Karpas-422 (cell line): ENCODE measurements around the gene RXFP3. TPM values are rescaled to one million over a fixed set of nuclear protein-coding genes. Genes with fewer than 3 reads are reported as not detected.
"Not testable (repeated sequence)": the region's sequence is repeated elsewhere in the genome, so short reads cannot be mapped to it uniquely, and the experiment has no call there.

Source experiments
- DNase-seq: peaks from one replicate; pipeline ENCODE4 v3.0.0-alpha.2; 2015
- H2AFZ ChIP-seq: fragments of 200-600 bp; sonication (generic); 2 replicates; pipeline ENCODE4 v1.6.1; 2014; ENCODE audit warnings: antibody characterized with exemption, low read length, mixed read lengths
- H3K27ac ChIP-seq: fragments of 200-600 bp; sonication (generic); 2 replicates; pipeline ENCODE4 v1.5.1; 2014; ENCODE audit warnings: mild to moderate bottlenecking, low read length, moderate library complexity
- H3K27me3 ChIP-seq: fragments of 200-600 bp; sonication (generic); 2 replicates; pipeline ENCODE4 v1.6.1; 2014; ENCODE audit warnings: low read length, mixed read lengths
- H3K36me3 ChIP-seq: fragments of 200-600 bp; sonication (generic); 2 replicates; pipeline ENCODE4 v1.6.1; 2014; ENCODE audit warnings: low read length, mixed read lengths; ENCODE audit not compliant: insufficient read depth
- H3K4me1 ChIP-seq: fragments of 200-600 bp; sonication (generic); 2 replicates; pipeline ENCODE4 v1.6.1; 2014; ENCODE audit warnings: mild to moderate bottlenecking, low read length, mixed read lengths
- H3K4me2 ChIP-seq: fragments of 200-600 bp; sonication (generic); 2 replicates; pipeline ENCODE4 v1.6.1; 2014; ENCODE audit warnings: low read length, low read depth, mild to moderate bottlenecking; ENCODE audit not compliant: poor library complexity, severe bottlenecking
- H3K4me3 ChIP-seq: fragments of 200-600 bp; sonication (generic); 2 replicates; pipeline ENCODE4 v1.5.1; 2014; ENCODE audit warnings: mild to moderate bottlenecking, antibody characterized with exemption, low read length, mixed read lengths
- H3K79me2 ChIP-seq: fragments of 200-600 bp; sonication (generic); 2 replicates; pipeline ENCODE4 v1.6.1; 2014; ENCODE audit warnings: mild to moderate bottlenecking, low read length, mixed read lengths
- H3K9ac ChIP-seq: fragments of 200-600 bp; sonication (generic); 2 replicates; pipeline ENCODE4 v1.6.0; 2014; ENCODE audit warnings: low read length
- H3K9me2 ChIP-seq: fragments of 200-600 bp; sonication (generic), shearing (Covaris generic); replicated peaks from 2 replicates; pipeline ENCODE4 v1.6.0; 2014; ENCODE audit warnings: mild to moderate bottlenecking, low read length, moderate library complexity; ENCODE audit not compliant: insufficient read depth
- H3K9me3 ChIP-seq: fragments of 300-700, 200-600 bp; sonication (generic); 2 replicates; pipeline ENCODE4 v1.6.1; 2014; ENCODE audit warnings: low read length, mixed read lengths
- H4K20me1 ChIP-seq: fragments of 200-600 bp; sonication (generic); 2 replicates; pipeline ENCODE4 v1.6.1; 2014; ENCODE audit warnings: mild to moderate bottlenecking, antibody characterized with exemption, low read length, low read depth; ENCODE audit not compliant: insufficient read depth
- total RNA-seq: library from RNA; depleted of rRNA; stranded (reverse); fragments of >200 nt; shearing (Covaris generic); gene quantifications from 2 replicates; pipeline ENCODE4 v1.2.3, GENCODE V29; 2014; ENCODE audit warnings: low replicate concordance

The RXFP3 gene
- total RNA-seq, 1 experiment from 2014 or later: not detected

- H3K79me2 ChIP-seq: no peaks in the 10 kb centered on the region
These were observed 41.6 kb upstream of the RXFP3 start for GRCh38 chr5:33894566-33894965.

GRCh38 chr5:33901156-33901555, 35.0 kb upstream of the RXFP3 start:
- Histone ChIP-seq H3K27ac (no peak overlapping the region), H3K4me2 (no peak overlapping the region), H3K4me3 (no peak overlapping the region), H3K4me1 (no peaks in the 10 kb centered on the region), H2AFZ (no peak overlapping the region), H3K27me3 (no peaks in the 10 kb centered on the region), H3K9me2 (no peaks in the 10 kb centered on the region), H3K9me3 (no peaks in the 10 kb centered on the region; the same call in none of the 2 replicates), H3K9ac (no peak overlapping the region), H4K20me1 (no peaks in the 10 kb centered on the region), H3K36me3 (no peaks in the 10 kb centered on the region), H3K79me2 (no peaks in the 10 kb centered on the region)
- no peak for DNase-seq

More at GRCh38 chr5:33894566-33894965, 41.6 kb upstream of the RXFP3 start:
- Histone ChIP-seq H3K27ac (no peak overlapping the region), H2AFZ (no peak overlapping the region), H4K20me1 (no peaks in the 10 kb centered on the region), H3K36me3 (no peaks in the 10 kb centered on the region), H3K9ac (no peak overlapping the region), H3K27me3 (no peaks in the 10 kb centered on the region), H3K9me2 (no peaks in the 10 kb centered on the region), H3K4me2 (no peak overlapping the region), H3K4me3 (no peak overlapping the region), H3K4me1 (no peaks in the 10 kb centered on the region), H3K9me3 (no peaks in the 10 kb centered on the region)
- DNase-seq: no peak

- H2AFZ ChIP-seq: no peak overlapping the region
- no peak for DNase-seq
- H3K4me1 ChIP-seq: no peaks in the 10 kb centered on the region
These were observed 33.1 kb upstream of the RXFP3 start for GRCh38 chr5:33903118-33903517.

GRCh38 chr5:33905381-33905780, 30.8 kb upstream of the RXFP3 start:
- no peaks in the 10 kb centered on the region for H3K36me3 ChIP-seq
- peaks cover 4% of the 10 kb centered on the region for H3K9me3 ChIP-seq
- no peak overlapping the region for H3K4me3 ChIP-seq
- no peaks in the 10 kb centered on the region for H4K20me1 ChIP-seq
- no peak overlapping the region for H3K27ac ChIP-seq
- H3K9me2 ChIP-seq: no peaks in the 10 kb centered on the region
- no peaks in the 10 kb centered on the region for H3K79me2 ChIP-seq
- DNase-seq: no peak
- no peak overlapping the region for H3K4me2 ChIP-seq
- no peaks in the 10 kb centered on the region for H3K4me1 ChIP-seq
- no peak overlapping the region for H3K9ac ChIP-seq
- H2AFZ ChIP-seq: no peak overlapping the region
- no peaks in the 10 kb centered on the region for H3K27me3 ChIP-seq

More at GRCh38 chr5:33903118-33903517, 33.1 kb upstream of the RXFP3 start:
- Histone ChIP-seq H3K4me3 (no peak overlapping the region), H3K9me2 (no peaks in the 10 kb centered on the region), H3K27ac (no peak overlapping the region), H3K9ac (no peak overlapping the region), H3K9me3 (peaks cover 4% of the 10 kb centered on the region), H3K79me2 (no peaks in the 10 kb centered on the region), H3K4me2 (no peak overlapping the region), H3K36me3 (no peaks in the 10 kb centered on the region), H3K27me3 (no peaks in the 10 kb centered on the region), H4K20me1 (no peaks in the 10 kb centered on the region)

- not testable (repeated sequence) for H3K9me2 ChIP-seq, H3K27me3 ChIP-seq, H3K4me2 ChIP-seq, H3K4me3 ChIP-seq, H2AFZ ChIP-seq, H3K9ac ChIP-seq, H4K20me1 ChIP-seq, H3K36me3 ChIP-seq, H3K27ac ChIP-seq, H3K4me1 ChIP-seq, H3K9me3 ChIP-seq, DNase-seq, H3K79me2 ChIP-seq
These were observed 29.9 kb upstream of the RXFP3 start for GRCh38 chr5:33906248-33906647.

GRCh38 chr5:33914844-33915243, 21.3 kb upstream of the RXFP3 start:
- not testable (repeated sequence) for H3K36me3 ChIP-seq, H3K27ac ChIP-seq, DNase-seq, H4K20me1 ChIP-seq, H3K9me3 ChIP-seq, H3K9me2 ChIP-seq, H3K4me1 ChIP-seq, H3K27me3 ChIP-seq, H3K4me2 ChIP-seq, H3K4me3 ChIP-seq, H2AFZ ChIP-seq, H3K79me2 ChIP-seq, H3K9ac ChIP-seq

- Histone ChIP-seq H2AFZ (no peak overlapping the region), H3K9me3 (no peaks in the 10 kb centered on the region), H3K4me1 (no peaks in the 10 kb centered on the region), H3K9me2 (no peaks in the 10 kb centered on the region), H3K27ac (no peak overlapping the region), H3K4me2 (no peak overlapping the region), H3K27me3 (no peaks in the 10 kb centered on the region), H3K79me2 (no peaks in the 10 kb centered on the region), H3K9ac (no peak overlapping the region), H3K36me3 (no peaks in the 10 kb centered on the region), H4K20me1 (no peaks in the 10 kb centered on the region), H3K4me3 (no peak overlapping the region)
- no peak for DNase-seq
These were observed 15.2 kb upstream of the RXFP3 start for GRCh38 chr5:33921002-33921401.

GRCh38 chr5:33925278-33925677, 10.9 kb upstream of the RXFP3 start:
- Histone ChIP-seq H3K36me3 (no peaks in the 10 kb centered on the region), H3K4me2 (no peak overlapping the region), H3K4me3 (no peak overlapping the region), H4K20me1 (no peaks in the 10 kb centered on the region), H3K9ac (no peak overlapping the region), H3K9me2 (no peaks in the 10 kb centered on the region), H3K27me3 (no peaks in the 10 kb centered on the region), H3K4me1 (peaks cover 9% of the 10 kb centered on the region), H2AFZ (no peak overlapping the region), H3K27ac (no peak overlapping the region), H3K9me3 (no peaks in the 10 kb centered on the region), H3K79me2 (no peaks in the 10 kb centered on the region)
- no peak for DNase-seq

GRCh38 chr5:33927685-33928084, 8.5 kb upstream of the RXFP3 start:
- Histone ChIP-seq H3K9me2 (no peaks in the 10 kb centered on the region), H3K27me3 (no peaks in the 10 kb centered on the region), H2AFZ (no peak overlapping the region), H3K27ac (no peak overlapping the region), H3K4me1 (peaks cover 9% of the 10 kb centered on the region), H3K79me2 (no peaks in the 10 kb centered on the region), H3K4me3 (no peak overlapping the region), H3K9ac (no peak overlapping the region), H3K4me2 (no peak overlapping the region), H3K36me3 (no peaks in the 10 kb centered on the region), H3K9me3 (no peaks in the 10 kb centered on the region), H4K20me1 (no peaks in the 10 kb centered on the region)
- no peak for DNase-seq
